ENCODE data around the gene KCNMA1.

KCNMA1 gene

DNA sequence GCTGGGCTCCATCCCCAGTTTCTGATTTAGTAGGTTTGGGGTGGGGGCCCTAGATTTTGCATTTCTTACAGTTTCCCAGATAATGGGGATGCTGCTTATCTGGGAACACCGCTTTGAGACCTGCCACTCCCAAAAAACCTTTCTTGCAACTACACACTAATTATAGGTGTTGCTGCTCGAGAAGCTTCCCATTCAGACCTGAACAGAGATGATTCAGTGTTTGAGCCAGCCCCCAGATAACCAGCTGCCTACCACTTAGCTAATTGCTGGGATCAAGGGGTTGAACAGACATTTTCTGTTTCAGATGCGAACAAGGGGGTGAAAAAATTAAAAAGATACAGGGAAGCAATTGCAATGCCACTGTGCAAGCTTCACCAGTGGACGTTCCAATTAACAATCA, 448.5 kb downstream of the KCNMA1 start:
- Mint-ChIP-seq H3K4me1 (no peaks in the 10 kb centered on the region), H3K27me3 (peaks cover 25% of the 10 kb centered on the region), H3K4me3 (no peak overlapping the region), H3K9me3 (no peaks in the 10 kb centered on the region), H3K27ac (no peak overlapping the region), H3K36me3 (no peaks in the 10 kb centered on the region)
- no peak for ATAC-seq

DNA sequence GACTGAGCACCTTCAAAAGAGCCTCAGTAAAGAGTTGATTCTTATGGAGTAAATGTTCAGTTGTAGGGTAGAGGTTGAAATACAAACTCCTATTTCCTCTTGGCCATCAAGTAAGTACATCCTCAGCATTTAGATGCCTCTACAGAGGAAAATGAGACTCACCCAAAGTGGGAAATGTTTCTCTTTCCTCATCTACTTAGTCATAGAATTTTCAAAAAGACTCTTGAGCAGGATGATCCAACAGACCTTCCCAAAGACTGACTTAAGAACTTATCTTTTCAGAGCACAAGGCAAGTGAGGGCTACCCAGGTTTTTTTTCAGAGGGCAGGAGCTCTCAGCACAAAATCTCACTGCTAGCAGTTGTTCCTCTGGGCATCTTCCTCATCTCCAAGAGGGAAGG, 449.1 kb downstream of the KCNMA1 start:
- Mint-ChIP-seq H3K4me3 (no peak overlapping the region), H3K4me1 (no peaks in the 10 kb centered on the region), H3K27me3 (peaks cover 25% of the 10 kb centered on the region), H3K27ac (no peak overlapping the region), H3K9me3 (no peaks in the 10 kb centered on the region), H3K36me3 (no peaks in the 10 kb centered on the region)
- ATAC-seq = no peak

DNA sequence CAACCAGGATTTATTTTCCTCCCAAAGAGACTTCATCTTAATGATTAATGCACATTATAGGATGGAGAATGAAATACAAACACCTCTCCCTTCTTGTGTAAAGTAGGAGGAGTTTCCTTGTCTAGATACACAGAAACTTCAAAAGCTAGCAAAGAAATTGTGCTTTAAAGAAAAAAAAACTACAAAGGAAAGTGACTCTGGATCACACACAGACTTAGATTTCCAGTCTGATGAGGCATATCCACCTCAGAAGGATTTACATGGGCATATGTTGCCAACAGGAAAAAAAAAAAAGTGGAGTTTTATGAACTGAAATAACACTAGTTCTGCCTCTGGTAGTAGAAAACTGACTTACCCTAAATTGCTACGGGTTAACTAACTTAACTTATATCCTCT, 449.6 kb downstream of the KCNMA1 start:
- H3K9me3 Mint-ChIP-seq = no peaks in the 10 kb centered on the region
- no peaks in the 10 kb centered on the region for H3K4me1 Mint-ChIP-seq
- no peak overlapping the region for H3K27ac Mint-ChIP-seq
- H3K4me3 Mint-ChIP-seq = no peak overlapping the region
- peaks cover 25% of the 10 kb centered on the region for H3K27me3 Mint-ChIP-seq
- no peak for ATAC-seq
- no peaks in the 10 kb centered on the region for H3K36me3 Mint-ChIP-seq

DNA sequence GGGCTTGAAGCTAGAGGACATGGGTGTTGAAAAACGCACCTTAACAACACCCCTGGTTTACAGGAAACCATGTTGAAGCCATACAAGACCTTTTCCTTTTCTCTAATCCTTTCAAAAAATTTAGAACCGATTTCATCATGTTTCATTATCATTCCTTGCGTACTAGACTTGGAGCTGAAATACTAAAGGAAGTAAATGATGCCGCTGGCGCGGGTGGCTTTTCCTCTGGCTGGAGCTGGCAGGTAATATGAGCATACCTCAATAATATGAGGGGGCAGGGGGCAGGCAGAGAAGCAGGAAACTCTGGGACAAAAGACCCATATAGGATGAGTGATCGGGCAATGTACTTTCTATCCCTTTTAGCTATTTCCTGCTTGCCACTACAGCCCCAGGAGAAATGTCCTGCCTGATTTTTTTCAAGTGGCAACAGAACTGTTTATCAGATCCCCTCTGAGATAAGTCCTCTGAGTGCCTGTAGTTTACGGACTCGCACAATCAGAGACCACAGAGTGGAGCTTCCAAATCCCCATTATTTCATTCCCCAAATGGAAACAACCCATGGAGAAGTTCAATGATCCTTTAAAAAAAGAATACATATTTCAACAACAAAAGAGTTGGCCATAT, 450.1 kb downstream of the KCNMA1 start:
- no peaks in the 10 kb centered on the region for H3K36me3 Mint-ChIP-seq
- H3K27me3 Mint-ChIP-seq = peaks cover 25% of the 10 kb centered on the region
- no peaks in the 10 kb centered on the region for H3K9me3 Mint-ChIP-seq
- H3K4me1 Mint-ChIP-seq = no peaks in the 10 kb centered on the region
- no peak for ATAC-seq
- H3K27ac Mint-ChIP-seq = no peak overlapping the region
- H3K4me3 Mint-ChIP-seq = no peak overlapping the region

DNA sequence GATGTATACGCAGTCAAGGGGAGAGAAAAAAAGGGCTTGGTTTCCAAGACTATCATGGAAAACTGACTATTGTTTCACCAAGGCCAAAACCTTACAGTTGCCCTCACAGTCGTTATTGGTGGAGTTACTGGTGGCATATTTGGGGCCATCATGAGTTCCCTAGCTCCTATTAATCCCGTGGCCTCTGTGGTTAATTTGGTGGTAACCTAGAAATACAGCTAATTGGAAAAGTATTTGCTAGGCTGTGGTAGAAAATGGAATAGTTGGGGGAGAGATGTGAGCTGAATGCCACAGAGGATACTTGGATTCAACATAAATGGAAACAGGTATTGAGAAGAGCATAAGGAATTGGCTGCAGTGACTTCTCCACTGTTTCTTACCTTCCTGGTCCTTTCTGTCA, 450.7 kb downstream of the KCNMA1 start:
- Mint-ChIP-seq H3K4me3 (no peak overlapping the region), H3K36me3 (no peaks in the 10 kb centered on the region), H3K9me3 (no peaks in the 10 kb centered on the region), H3K27ac (no peak overlapping the region), H3K4me1 (no peaks in the 10 kb centered on the region), H3K27me3 (peaks cover 25% of the 10 kb centered on the region)
- ATAC-seq = no peak

DNA sequence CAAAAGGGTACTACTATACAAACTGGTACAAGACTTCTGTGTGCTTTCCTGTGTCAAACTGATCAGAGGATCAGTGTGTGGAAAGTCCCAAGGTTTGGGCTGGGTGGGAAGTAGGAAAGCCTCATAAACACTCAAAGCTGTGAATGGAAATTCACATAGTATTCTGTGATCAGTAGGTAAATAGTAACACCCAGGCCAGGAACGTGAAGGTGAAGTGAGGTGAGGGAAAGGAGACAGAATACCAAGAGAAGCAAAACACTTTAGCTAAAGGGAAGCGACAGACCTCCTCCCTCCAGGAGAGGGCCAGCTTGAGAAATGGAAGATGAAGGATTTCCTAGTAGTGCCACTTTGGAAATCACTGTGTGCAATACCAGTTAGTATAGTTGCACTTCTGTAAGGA, 451.9 kb downstream of the KCNMA1 start:
- no peaks in the 10 kb centered on the region for H3K9me3 Mint-ChIP-seq
- no peaks in the 10 kb centered on the region for H3K4me1 Mint-ChIP-seq
- no peak overlapping the region for H3K27ac Mint-ChIP-seq
- no peak overlapping the region for H3K4me3 Mint-ChIP-seq
- H3K27me3 Mint-ChIP-seq = peaks cover 25% of the 10 kb centered on the region
- ATAC-seq = no peak
- no peaks in the 10 kb centered on the region for H3K36me3 Mint-ChIP-seq

DNA sequence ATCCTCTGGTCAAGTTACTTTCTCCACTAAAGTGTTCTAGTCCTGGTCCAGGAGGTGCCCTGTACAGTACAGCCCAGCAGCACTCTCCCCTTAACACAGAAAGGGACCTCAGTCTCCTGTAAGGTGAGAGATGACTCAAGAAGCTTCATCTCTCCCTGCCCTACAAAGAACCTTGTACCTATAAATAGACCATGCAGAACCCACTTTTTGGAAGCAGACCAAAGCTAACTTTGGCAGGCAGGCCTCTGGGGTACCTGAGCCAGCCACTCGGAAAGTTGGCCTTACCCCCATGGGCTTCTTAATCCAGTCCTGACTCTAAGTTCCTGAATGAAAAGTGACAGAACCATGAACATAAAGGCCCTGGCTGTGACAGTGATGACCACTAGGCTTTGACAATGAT, 454.8 kb downstream of the KCNMA1 start:
- H3K4me3 Mint-ChIP-seq = no peak overlapping the region
- ATAC-seq = no peak

DNA sequence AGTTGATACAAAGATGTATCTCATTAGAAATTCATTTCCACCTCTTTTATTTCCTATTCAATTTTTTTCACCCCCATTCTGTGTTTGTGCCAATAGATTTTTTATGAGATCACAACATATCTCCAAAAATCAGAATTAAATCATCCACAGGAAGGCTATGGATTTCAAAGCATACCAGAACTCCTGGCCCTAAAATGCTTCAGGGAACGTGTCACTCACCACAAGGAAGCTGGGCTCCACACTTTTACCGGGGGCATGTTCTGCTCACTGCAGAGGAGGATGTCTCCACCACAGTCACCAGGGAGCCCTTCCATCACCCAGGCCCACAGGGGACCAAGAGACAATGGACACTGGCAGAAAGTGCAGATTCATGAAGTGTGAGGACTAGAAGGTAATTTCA, 456.8 kb downstream of the KCNMA1 start:
- H3K27ac Mint-ChIP-seq = no peak overlapping the region
- no peaks in the 10 kb centered on the region for H3K27me3 Mint-ChIP-seq
- peaks cover 5% of the 10 kb centered on the region for H3K9me3 Mint-ChIP-seq
- no peak overlapping the region for H3K4me3 Mint-ChIP-seq
- H3K36me3 Mint-ChIP-seq = peaks cover 5% of the 10 kb centered on the region
- no peaks in the 10 kb centered on the region for H3K4me1 Mint-ChIP-seq
- ATAC-seq = no peak

More for the DNA sequence above, 454.8 kb downstream of the KCNMA1 start:
- Mint-ChIP-seq H3K27me3 (peaks cover 9% of the 10 kb centered on the region), H3K4me1 (no peaks in the 10 kb centered on the region), H3K27ac (no peak overlapping the region), H3K36me3 (no peaks in the 10 kb centered on the region), H3K9me3 (no peaks in the 10 kb centered on the region)

DNA sequence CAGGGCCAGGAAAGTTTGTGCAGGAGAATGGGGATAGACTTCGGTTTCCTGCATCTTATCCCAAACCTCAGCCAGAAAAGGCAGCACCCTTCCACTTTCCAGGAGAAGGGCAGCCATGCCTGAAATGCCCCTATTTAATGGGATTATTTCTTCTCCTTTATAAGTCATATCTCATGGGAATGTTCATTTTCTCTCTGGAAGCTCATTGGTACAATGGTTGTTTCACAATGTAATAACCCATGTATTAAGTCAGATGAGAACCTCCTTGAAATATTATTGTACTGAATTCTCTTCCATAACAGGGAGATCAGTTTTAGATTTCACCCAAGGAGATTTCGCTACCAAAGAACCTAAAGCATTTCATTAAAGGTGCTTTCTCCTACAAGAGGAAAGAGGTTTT, 457.5 kb downstream of the KCNMA1 start:
- no peak overlapping the region for H3K4me3 Mint-ChIP-seq
- H3K9me3 Mint-ChIP-seq = peaks cover 5% of the 10 kb centered on the region
- no peak for ATAC-seq
- H3K4me1 Mint-ChIP-seq = no peaks in the 10 kb centered on the region
- no peak overlapping the region for H3K27ac Mint-ChIP-seq
- peaks cover 5% of the 10 kb centered on the region for H3K36me3 Mint-ChIP-seq
- H3K27me3 Mint-ChIP-seq = no peaks in the 10 kb centered on the region

DNA sequence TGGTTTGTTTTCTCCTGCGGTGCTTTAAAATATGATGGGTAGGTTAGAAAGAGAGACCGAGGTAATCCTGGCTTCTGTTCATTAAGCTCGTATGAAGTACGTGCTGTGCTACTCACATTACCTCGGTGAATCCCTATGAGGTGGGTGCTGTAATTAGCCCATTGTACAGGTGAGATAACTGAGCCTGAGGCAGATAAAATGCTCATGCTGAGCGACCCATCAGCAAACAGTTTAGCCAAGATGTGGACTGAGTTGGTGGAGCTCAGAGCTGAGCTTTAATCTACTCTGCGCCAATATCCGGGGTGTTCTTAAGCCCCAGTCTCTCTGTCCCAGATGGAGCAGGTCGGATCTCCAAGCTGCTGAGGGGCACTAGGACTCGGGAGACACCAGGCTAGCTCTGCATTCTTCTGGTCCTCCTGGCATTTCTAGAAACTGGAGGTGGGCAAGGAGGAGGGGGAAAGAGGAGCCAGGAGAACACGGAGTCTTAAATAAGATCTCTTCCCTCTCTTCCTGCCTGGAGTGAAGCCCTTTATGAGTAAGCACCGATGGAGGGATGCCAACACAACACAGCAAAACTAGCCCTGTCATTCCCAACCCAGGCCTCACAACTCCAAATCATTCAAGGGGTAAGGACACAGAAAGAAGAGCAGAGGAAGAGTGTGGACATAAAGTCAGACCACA, 458.5 kb downstream of the KCNMA1 start:
- no peak overlapping the region for H3K27ac Mint-ChIP-seq
- peaks cover 5% of the 10 kb centered on the region for H3K9me3 Mint-ChIP-seq
- H3K4me1 Mint-ChIP-seq = no peaks in the 10 kb centered on the region
- ATAC-seq = no peak
- H3K4me3 Mint-ChIP-seq = no peak overlapping the region
- H3K27me3 Mint-ChIP-seq = no peaks in the 10 kb centered on the region
- peaks cover 5% of the 10 kb centered on the region for H3K36me3 Mint-ChIP-seq

DNA sequence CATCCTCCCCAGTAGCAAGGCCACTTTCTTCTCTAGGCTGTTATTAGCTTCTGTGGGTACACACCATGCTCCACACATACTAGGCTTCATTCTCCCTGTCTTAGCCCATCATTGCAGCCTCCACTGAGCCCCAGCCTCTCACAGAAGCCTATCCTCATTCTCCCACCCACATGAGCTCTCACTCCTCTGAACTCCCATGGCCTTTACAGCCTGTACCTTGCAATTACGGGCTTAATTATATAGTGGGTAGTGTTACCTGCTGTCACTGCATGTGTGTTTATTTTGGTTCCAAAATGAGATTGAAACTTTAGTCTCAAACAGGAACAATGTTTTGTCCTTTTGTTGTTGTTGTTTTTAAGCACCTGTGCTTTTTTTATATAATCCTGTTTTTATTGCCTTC, 460.0 kb downstream of the KCNMA1 start:
- Mint-ChIP-seq H3K27me3 (no peaks in the 10 kb centered on the region), H3K36me3 (peaks cover 5% of the 10 kb centered on the region), H3K4me3 (no peak overlapping the region), H3K9me3 (peaks cover 5% of the 10 kb centered on the region), H3K27ac (no peak overlapping the region), H3K4me1 (no peaks in the 10 kb centered on the region)
- no peak for ATAC-seq

DNA sequence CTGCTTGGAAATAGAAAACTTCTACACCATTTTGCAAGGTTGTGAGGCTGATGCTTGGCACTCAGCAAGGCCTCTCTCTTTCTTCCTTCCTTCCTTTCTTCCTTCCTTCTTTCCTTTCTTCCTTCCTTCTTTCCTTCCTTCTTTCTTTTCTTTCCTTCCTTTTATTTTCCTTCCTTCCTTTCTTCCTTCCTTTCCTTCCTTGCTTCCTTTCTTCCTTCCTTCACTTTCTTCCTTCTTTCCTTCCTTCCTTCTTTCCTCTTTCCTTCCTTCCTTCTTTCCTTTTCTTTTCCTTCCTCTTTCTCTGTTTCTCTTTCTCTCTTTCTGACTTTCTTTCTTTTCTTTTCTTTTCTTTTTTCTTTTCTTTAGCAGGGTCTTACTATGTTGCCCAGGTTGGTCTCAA, 460.4 kb downstream of the KCNMA1 start:
- Mint-ChIP-seq H3K9me3 (peaks cover 5% of the 10 kb centered on the region), H3K4me3 (no peak overlapping the region), H3K27ac (no peak overlapping the region), H3K36me3 (peaks cover 5% of the 10 kb centered on the region), H3K4me1 (no peaks in the 10 kb centered on the region), H3K27me3 (no peaks in the 10 kb centered on the region)
- no peak for ATAC-seq

DNA sequence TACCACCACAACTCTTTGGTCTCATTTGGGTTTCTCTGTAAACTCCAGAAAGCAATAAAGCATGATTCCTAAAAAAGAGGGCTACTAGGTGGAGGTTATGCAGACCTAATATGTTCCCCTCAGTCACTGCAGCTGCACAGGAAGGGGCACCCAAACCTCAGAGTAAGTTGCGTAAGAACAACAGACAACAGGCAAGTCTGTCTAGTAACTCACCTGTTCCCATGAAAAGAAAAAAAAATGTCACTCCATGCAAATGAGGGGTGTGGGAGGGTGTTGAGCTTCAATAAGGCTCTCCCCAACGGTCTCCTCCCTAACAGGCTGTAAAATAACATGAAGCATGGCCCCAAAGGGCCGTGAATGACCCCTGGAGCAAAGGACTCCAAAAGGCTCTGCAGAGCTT, 461.4 kb downstream of the KCNMA1 start:
- ATAC-seq = peak; percentile 46
- Mint-ChIP-seq H3K9me3 (peaks cover 5% of the 10 kb centered on the region), H3K4me1 (no peaks in the 10 kb centered on the region), H3K36me3 (peaks cover 5% of the 10 kb centered on the region), H3K27me3 (no peaks in the 10 kb centered on the region), H3K4me3 (no peak overlapping the region), H3K27ac (no peak overlapping the region)

DNA sequence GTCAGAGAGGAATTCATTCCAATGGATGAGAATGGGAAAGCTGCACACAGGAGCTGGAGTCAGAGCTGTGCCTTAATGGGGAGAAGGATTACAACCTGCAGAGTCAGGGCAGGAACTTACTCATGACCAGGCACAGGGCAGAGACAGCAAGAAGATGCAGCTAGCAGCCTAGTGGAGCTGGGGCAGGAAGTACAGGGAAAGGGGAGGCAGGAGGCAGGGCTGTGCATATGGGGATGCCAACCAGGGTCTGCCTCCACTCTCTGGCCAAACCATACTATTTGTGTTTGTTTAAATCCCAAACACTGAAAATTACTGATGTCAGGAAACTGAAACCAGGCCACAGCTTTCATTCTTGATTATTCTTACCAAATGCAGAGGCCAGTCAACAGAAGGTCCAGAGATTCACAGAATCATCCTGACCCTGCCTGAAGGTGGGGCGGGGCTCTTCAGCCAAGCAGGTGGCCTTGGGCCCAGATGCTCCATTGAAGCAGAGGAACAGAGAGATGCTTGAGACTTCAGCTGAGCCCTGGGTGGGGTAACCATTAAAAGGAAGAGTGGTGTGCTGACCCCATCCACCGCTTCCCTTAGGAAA, 461.9 kb downstream of the KCNMA1 start:
- Mint-ChIP-seq H3K4me3 (no peak overlapping the region), H3K27ac (no peak overlapping the region), H3K4me1 (no peaks in the 10 kb centered on the region), H3K9me3 (peaks cover 5% of the 10 kb centered on the region), H3K36me3 (peaks cover 5% of the 10 kb centered on the region), H3K27me3 (no peaks in the 10 kb centered on the region)
- no peak for ATAC-seq

DNA sequence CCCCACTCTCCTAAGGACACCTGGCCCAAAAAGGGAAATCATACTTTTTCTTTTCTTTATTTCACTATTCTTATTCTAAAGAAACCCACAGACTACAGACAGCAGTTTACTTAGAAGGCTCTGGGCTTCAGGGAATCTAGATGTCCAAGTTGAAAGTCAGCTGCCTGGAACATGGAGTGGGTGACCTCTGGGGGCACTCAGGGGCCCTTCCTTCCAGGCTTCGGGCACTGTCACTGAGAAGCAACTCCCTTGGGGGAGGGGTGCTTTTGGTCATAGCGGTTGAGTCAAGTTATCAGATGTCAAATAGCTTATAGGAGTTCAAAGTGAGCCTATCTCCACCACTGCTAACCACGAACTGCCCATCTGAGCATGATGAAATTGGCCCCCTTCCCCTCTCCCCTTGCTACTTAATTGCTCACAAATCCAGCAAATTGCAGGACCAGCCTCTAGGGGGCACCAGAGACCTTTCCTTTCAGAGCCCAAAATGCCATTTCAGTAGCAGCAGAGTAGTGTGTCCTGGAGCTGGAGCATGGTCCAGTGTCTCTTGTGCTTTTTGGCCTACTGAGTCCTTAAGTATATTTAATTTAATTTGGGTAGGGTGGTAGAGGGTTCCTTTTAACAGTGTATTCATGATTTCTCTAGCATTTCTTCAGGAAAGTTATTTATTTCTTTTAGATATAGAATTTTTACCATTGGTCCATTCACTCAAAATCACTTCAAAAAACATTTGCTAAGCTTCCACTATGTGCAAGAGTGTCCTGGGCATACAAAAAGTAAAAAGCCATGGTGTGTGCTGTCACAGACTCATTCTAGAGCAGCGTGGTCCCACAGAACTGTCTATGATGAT, 463.8 kb downstream of the KCNMA1 start:
- Mint-ChIP-seq H3K9me3 (peaks cover 5% of the 10 kb centered on the region), H3K27ac (no peak overlapping the region), H3K4me3 (no peak overlapping the region), H3K4me1 (no peaks in the 10 kb centered on the region), H3K36me3 (peaks cover 5% of the 10 kb centered on the region), H3K27me3 (no peaks in the 10 kb centered on the region)
- ATAC-seq = peak; percentile 73
